ENCODE data around the gene TPBGL.

Gene TPBGL

DNA sequence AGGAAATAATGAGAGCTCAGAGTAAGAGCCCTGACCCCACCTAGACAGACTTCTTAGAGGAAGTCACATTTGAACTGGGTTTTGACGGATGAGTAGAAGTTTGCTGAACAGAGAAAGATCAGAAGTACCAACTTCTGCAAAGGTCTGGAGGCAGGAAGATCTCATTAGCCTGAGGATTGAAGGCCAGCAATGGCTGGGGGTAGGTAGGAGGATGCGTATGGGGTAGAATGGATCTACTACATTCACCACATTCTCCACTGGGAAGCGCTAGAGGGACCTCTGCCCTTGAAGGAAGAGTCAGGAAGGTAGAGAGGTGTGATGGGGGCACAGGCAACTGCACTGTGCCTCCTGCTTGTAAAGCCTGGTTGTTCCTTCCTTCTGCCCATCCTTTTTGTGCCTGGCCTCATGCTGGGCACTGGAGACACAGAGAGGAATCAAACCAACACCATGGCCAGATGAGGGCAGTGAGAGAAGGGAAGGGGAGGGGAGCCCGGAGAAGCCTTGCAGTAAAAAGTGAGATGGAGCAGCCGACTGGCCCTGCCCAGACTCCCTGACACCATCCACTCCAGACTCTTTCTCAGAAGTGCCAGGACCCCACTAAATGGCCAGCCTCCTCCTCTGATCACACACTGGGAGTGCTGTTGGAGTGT lies 4.9 kb downstream of the TPBGL start:
- no peak for DNase-seq (ENCODE audit: low read depth in 2 of 2)

DNA sequence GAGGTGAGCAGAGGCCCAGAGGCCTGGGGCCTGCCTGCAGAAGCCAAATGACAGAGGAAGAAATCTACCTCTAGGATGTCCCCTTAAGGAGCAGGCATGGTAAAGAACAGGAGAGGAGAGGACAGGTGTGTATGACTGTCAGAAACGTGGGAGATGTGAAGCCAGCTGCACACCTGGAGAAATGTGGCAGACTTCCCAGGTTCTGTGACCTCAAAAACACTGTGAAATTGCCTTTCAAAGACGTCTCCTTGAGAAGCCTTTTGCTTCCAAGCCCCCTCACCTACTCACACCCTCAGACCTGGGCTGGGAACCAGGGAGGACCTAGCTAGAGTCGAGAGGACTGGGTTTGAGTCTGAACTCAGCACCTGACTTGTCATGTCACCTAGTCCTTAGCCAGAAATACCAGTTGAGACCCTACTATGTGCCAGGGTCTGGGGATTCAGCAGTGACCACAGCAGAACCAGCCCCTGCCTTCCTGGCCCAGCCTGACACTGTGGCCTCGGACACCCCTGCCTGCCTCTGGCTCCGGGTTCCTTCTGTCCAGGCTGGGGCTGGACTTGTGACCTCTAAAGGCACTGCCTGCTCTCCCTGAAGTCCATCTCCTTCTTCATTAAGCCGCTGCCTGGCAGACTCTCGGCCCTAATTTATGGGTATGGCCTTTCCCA lies 5.6 kb downstream of the TPBGL start:
- DNase-seq (ENCODE audit: low read depth in 2 of 2) = no peak

DNA sequence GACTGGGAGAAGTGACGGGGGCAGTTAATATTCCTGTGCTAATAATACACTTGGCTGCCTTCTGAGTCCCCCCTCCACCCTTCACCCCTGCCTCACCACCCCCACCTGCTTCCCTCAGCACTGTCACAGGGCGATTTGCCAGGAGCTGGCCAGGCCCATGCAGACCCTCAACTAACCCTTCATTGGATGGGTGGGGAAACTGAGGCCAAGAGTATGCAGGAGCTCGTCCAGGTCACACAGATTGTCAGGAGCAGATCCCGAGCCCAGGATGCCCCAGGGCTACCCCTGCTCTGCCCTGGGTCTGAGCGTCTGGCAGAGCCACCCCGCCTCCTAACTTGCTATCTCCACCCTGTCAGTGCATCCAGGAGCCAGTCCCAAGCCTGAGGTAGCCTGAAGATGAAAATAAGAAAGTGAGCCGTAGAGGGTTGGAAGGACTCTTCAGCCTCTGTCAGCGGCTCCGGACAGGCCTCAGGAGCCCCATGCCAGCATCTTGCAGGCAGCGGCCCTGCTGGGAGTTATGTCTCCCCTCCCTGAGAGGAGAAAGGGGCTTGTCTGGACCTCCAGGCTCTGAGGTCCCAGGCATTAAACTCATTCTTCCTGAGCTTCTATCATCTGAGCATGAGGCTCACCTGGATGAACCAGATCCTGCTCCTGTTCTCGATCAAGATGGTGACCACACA lies 6.2 kb downstream of the TPBGL start:
- no peak for DNase-seq (ENCODE audit: low read depth in 2 of 2)

DNA sequence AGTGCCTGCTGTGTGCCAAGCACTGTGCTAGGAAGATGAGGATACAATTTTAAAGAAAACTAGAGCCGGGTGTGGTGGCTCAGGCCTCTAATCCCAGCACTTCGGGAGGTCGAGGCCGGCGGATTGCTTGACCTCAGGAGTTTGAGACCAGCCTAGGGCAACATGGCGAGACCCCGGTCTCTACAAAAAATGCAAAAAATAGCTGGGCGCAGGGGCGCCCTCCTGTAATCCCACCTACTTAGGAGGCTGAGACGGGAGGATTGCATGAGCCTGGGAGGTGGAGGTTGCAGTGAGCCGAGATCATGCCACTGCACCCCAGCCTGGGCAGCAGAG lies 8.3 kb downstream of the TPBGL start:
- no peak for DNase-seq (ENCODE audit: low read depth in 2 of 2)

DNA sequence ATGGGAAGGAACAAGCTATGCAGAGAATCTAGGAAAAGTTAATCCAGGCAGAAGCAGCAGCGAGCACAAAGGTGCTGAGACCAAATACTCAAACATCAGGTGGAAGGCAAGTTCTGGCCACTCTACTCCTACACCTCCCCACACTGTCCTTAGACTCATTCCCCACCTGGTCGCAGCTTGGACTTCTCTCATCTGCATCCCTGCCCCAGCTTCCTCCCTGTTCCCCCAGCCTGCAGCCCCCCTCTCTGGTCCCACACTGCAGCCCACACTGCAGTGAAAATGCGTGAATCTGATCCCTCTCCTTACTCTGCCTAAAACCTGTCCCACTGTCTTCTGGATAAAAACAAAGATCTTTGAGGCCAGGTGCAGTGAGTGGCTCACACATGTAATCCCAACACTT lies 9.1 kb downstream of the TPBGL start:
- DNase-seq (ENCODE audit: low read depth in 2 of 2) = no peak

DNA sequence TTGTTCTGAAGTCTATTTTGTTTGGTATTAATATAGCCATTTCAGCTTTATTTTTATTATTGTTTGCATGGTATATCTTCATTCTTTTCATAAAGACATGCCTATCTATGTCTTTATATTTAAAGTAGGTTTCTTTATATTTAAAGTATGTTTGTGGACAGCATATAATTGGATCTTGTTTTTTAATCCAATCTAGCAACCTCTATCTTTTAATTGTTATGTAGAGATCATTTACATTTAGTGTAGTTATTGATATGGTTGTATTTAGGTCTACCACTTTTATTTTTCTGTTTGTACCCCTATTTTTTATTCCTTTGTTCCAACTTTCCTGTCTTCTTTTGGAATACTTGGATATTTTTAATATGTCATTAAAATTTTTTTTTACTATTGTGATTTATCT lies 13.8 kb downstream of the TPBGL start:
- DNase-seq (ENCODE audit: low read depth in 2 of 2) = no peak

DNA sequence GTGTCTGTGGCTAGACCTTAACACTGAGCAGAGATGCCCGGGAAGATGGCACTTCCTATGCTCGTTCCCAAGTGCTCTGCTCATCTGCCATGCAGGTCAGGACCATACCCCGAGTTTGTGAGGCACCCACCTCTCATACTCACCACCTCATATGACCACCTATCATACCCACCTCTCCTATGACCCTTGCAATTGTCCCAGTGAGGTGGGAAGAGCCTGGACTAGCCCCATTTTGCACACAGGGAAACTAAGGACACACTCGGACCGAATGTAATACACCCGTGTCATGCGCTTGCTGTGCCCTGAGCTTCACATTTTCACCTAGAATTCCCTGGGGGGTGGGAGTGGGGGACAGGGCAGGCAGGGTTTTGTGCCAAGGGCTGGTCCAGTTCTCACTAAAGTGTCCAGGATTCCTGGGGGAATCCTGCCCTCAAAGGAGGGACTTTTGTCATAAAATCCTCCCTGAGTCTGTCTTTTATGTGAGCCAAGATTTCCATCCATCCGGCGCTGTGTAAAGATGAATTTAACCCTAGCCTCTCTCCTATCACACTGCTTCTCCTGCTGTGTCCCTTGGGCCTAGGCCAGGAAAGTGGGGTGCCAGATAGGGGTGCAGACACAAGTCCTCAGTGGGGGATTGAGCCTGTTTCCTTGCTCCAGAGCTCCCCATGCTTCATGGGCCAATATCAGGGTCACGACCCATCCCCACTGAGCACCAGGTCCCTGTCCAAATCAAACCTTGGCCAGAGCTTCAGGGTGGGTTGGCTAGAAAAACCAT lies 20.0 kb downstream of the TPBGL start:
- DNase-seq (ENCODE audit: low read depth in 2 of 2) = no peak

DNA sequence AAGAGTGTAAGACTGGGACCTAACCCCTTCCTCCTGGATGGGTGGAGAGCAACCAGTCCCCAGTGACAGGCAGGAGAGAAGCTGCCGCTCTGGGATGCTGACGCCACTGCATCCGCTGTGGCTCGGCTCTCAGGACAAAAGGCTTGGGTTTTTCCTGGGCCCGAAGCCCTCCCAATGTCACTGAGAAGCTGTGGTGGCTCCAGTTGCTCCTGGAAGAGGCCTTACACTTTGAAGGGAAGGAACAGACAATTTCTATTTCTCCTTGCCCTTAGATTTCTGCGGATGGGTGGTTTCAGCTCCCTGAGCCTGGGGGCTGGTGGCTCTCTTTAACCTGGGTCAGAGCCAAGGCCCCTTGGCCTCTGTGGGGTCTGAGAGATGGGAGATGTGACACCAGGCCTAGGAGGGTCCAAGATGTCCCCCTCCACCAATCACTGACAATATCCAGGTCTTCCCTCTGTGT lies 21.4 kb downstream of the TPBGL start:
- no peak for DNase-seq (ENCODE audit: low read depth in 2 of 2)

DNA sequence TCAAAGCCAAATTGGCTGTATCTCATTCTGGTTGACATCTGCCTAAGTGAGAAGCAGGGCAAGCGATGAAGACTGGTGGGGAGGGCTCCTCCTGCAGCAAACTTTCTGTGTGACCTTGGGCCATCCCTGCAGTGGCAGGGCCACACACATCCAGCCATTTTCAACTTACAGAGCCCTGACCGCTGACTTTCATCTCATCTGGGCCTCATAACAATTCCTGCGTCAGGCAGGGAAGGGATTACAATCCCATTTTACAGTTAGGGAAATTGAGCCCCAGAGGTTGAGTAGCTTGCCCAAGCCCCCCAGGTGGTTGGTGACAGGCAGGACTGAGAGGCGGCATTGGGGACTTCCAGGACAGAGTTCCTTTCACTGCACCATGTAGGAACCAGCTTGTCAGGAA lies 21.9 kb downstream of the TPBGL start:
- no peak for DNase-seq (ENCODE audit: low read depth in 2 of 2)

DNA sequence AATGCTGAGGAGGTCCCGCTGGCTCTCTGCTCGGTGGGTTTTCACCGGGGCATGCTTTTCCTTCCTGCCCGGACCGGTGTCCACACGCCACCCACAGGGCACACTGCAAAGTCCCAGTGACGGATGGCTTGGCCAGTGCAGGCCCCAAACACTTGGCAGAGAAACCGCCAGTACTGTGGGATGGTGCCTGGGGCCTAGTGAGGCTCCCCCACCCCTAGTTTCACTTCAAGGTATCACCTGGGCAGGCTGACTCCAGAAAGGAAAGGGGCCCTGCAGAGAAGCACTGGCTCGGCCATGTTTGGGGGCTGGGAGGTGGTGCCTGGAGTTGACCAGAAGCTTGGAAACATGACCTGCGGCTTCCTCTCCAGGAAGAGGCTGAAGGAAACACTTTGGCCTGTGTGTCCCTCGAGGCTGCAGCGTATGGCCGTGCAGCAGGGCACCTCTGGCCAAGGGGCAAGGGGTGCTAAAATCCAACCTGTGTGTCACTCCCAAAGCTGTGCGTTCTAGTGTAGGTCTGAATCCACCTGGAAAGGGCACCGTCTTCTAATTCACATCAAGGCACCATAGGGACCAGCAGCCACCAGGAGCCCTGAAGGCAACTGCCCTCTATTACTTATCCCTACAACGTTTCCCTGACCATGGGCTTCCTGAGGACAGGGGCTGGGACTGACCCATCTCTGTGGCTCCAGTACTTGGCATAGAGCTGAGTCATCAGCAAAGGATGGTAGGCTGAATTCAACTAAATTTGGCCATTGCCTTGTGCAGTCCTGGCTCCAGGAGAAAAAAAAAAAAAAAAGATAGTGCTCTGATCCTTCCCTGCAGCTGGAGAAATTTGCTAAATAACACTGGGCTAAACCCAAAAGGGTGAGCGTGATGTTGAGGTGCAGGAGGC lies 22.6 kb downstream of the TPBGL start:
- DNase-seq (ENCODE audit: low read depth in 2 of 2) = no peak

DNA sequence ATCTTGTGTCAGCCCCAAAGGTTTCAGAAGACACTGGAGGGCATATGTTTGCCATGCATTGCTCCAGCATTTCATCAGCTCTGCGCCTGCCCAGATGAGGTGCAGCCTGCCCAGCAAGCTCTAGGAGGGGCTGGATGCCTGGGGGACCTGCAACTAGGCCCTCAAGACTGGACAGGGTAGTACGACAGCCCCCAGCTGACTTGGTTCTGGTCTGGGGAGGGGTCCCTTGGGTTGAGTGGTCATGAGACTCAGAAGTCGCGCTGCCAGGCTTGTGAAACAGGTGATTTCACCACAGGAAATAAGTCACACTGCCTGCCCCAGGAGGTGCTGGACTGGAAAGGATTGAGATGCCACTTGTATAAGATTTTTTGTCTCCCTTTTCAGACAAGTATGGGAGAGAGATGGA lies 23.4 kb downstream of the TPBGL start:
- DNase-seq (ENCODE audit: low read depth in 2 of 2) = no peak

DNA sequence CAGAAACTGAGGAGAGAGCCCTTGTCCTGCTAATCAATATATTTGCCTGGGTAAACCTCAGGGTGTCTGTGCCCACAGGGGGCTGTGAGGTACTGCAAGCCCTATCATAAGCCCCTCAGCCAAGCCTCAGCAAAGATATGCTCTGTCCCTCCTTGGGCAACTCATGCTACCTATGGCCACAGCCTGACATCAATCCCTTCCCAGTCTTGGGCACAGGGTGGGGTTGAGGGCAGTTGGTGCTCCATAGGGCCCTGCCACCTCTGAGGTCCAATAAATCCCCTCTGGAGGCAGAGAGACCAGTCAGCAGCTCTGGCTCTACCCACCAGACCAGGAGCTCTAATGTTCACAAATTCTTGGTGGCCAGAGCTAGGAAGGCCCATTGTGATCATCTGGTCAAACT lies 23.8 kb downstream of the TPBGL start:
- no peak for DNase-seq (ENCODE audit: low read depth in 2 of 2)

DNA sequence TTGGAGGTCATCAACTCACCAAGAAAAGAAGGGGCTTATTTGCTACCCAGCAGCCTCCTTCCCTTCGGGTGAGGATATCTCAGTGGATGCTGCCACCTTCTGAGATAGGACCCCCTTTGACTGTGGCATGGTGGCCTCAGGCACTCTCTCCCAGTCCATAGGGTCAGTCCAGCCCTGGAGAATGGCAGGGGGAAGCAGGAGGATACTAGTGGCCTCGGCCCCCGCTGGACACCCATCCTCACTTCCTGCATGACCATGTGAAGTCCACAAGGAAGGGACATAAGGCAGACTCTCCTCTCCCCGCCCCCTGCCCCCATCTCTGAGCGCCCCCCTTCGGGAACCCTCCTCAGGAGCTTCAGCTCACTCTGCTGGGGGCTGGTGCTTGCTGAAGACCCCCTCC lies 24.4 kb downstream of the TPBGL start:
- no peak for DNase-seq (ENCODE audit: low read depth in 2 of 2)

DNA sequence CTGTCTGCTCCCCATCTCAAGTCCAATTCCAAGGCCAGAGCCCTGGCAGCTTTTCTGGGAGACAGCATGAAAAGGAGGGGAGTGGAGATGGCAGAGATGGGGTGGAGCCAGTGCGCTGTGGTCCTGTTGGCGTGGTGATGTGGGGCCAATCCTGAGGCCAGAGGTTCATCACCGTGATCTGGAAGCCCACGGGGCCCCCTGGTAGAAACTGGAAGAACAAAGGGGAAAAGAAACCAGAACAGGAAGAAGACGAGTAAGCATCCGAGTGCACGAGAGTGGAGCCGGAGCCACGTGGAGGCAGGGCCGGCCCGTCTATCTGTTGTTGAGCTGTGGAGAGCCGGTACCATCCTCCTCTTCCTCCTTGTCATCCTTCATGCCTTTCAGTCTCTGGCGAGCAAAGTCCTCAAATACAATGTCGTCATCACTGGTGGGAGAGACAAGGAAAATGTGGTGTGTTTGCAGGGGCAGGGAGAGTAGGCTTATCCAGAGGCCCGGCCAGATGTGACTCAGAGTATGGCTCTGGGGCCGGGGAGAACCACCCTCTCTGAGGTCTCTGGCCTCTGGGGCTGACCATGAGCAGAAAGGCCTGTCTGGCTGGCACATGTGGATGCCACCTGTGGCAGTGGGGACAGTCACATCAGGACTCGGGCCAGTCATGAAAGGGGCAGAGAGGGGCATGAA lies 25.4 kb downstream of the TPBGL start:
- DNase-seq (ENCODE audit: low read depth in 2 of 2) = no peak

DNA sequence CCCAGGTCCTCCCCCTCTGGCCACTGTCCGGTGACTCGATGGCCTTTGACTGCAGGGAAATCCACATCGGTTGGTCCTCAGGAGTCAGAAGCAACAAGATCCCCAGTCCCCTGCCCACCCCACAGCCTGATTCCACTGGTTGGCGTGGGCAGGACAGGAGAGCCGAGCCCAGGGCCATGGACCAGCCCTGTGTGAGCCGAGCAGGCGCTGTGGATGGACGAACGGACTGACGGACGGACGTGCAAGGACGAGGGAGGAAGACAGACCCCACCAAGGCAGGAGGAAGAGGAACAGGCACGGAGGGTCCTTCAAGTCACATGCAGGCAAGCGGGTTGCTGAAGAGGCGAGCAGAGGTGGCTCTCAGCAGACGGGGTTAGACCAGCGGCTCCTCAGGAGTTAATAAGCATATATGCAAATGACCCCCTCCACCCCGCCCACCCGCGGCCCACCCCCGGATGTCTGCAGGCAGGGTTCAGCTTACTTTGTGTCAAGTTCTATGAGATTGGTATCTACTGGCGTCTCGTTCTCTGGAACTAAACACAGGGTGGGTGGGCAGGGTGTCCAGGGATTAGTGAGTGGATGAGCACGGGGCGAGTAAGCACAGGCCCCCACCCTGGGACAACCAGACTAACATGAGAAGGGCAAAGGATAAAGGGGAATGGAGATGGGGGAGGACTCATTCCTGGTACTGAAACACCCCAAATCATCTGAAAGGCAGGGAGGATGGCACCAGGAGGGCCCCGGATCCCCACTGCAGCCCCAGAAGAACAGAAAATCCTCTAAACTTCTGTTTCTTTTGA lies 26.8 kb downstream of the TPBGL start:
- no peak for DNase-seq (ENCODE audit: low read depth in 2 of 2)

DNA sequence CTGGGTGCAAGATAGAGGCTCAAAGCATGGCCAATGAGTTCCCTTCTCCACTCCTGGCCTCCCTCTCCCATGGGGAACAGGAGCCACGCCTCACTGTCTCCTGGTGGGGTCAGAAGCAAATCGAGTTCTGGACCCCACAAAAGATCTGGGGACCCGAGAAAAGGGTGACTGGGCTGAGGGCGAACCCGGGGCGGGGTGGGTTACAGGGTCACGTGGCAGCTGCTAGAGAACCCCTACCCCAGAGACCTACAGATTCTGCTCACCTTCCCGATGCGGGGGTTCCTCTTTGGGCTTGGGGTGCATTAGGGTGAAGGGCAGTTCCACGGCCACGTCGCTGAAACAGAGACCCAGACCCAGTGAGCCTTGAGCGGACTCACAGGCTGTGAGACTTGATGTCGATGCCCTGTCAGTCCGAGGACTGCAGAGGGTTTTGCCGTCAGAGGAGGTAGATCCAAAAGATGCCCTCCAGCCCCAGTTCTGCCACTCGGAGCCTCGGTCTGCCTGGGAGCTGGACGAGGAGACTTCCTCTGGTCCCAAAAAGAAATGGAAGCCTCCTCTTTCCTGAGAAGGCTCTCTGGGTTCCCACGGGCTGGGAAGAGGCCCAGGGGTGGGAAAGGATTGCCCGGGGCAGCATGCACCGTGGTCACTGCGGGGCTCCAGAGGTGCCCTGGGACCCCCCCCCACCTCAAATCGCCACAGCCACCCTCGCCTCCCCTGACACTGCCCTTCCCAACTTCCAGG lies 28.2 kb downstream of the TPBGL start:
- no peak for DNase-seq (ENCODE audit: low read depth in 2 of 2)

DNA sequence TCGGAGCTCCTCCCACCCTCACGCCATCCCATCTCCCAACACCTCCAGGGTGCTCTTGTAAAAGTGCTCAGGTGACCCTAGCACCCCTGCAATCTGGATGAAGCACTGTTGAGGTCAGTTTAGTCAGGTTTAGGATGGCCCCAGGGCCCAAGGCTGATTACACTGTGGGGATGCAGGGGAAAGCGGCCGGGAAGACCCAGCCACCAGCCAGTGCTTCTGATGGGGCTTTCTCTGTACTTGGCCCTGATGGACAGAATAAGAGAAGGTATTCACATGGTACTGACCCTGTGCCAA lies 28.7 kb downstream of the TPBGL start:
- no peak for DNase-seq (ENCODE audit: low read depth in 2 of 2)

DNA sequence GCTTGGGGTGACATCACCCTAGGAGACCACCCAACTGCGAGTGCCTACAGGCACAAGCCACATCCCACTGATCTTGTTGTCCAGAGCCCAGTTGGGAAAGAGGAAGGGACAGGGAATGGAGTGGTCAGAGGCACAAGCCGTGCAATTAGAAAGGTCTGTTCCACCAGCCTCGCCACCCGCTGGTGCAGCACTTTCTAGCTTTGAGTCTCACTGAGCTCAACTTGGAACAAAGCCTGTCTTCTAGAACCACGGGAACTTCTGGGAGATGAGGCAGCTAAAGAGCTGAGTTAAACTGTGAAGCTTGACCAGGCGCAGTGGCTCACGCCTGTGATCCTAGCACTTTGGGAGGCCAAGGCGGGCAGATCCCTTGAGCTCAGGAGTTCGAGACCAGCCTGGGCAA lies 29.3 kb downstream of the TPBGL start:
- DNase-seq (ENCODE audit: low read depth in 2 of 2) = no peak

DNA sequence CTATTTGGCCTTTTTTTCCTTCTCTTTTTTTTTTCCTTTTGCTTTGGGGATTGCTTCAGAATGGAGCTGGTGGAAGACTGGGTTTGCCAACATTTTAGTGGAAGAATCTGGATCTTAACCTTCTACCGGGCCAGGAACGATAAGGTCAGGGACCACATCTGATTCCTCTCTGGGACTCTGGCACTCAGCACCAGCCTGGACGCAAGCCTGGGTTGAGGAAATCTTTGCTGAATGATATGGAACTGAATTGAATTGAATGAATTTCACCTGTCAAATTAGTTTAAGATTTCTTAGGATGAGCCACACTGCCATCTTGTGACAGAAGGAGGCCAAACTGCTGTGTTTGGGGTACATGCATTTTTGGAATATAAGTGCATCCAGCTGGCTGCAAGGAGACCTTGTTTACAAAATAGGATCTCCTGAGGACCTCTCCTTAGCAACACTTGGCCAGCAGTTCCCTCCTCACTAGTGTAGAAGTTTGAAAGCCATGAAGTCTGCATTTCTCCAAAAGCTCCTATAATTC lies 30.4 kb downstream of the TPBGL start:
- no peak for DNase-seq (ENCODE audit: low read depth in 2 of 2)
